ENCODE data around the gene KCNV2. TPM values are rescaled to one million over a fixed set of nuclear protein-coding genes. Genes with fewer than 3 reads are reported as not detected.
A peak's percentile ranks its signal among the peaks of the same experiment; 100 is the strongest.

The KCNV2 gene
- total and polyA plus RNA-seq, 3 experiments from 2014 or later = not detected

DNA sequence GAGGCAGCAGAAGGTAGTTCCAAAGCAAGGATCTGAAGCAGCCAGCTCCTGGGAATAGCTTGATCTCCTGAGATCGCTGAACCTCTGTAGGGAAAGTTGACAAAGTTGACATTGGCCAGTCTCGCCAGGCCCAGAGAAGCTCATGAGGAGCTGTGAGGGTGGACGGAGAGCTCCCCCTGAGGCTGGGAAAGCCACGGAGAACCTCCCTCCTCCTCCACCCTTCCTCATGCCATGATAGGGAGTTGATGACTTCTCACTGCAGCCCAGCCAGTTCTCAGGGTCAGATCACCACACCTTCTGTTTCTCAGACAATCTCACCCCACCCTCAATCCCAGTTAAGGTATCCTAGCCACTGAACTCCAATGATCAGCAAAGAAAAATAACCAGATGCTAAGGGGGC lies 30.4 kb upstream of the KCNV2 start:
- CTCF ChIA-PET = no interaction called here
- Histone ChIP-seq H3K4me3 (ENCODE audit: low read length) (no peak overlapping the region), H3K36me3 (ENCODE audit: insufficient read depth, low read length) (no peaks in the 10 kb centered on the region), H3K9me3 (ENCODE audit: low read length) (no peaks in the 10 kb centered on the region), H3K27me3 (ENCODE audit: insufficient read depth, low read length, poor library complexity, severe bottlenecking) (no peaks in the 10 kb centered on the region), H3K27ac (ENCODE audit: low read depth, low read length) (no peak overlapping the region), H3K4me1 (ENCODE audit: insufficient read depth, low read length) (no peaks in the 10 kb centered on the region)
- H3K4me3 Mint-ChIP-seq = no peak overlapping the region
- H3K27me3 Mint-ChIP-seq = no peaks in the 10 kb centered on the region
- POLR2A ChIA-PET = no interaction called here
- peak overlapping the region in 1 of 8 donors; percentile 71 for H3K27ac Mint-ChIP-seq
- no peaks in the 10 kb centered on the region for H3K36me3 Mint-ChIP-seq
- no peaks in the 10 kb centered on the region for H3K9me3 Mint-ChIP-seq
- H3K4me1 Mint-ChIP-seq = no peaks in the 10 kb centered on the region
- no peak for DNase-seq

- ChIA-PET CTCF (no interaction called here), POLR2A (no interaction called here)
- no peaks in the 10 kb centered on the region for H3K4me1 Mint-ChIP-seq
- Histone ChIP-seq H3K4me3 (ENCODE audit: low read length) (no peak overlapping the region), H3K36me3 (ENCODE audit: insufficient read depth, low read length) (no peaks in the 10 kb centered on the region), H3K4me1 (ENCODE audit: insufficient read depth, low read length) (no peaks in the 10 kb centered on the region), H3K27ac (ENCODE audit: low read depth, low read length) (no peak overlapping the region), H3K9me3 (ENCODE audit: low read length) (no peaks in the 10 kb centered on the region), H3K27me3 (ENCODE audit: insufficient read depth, low read length, poor library complexity, severe bottlenecking) (no peaks in the 10 kb centered on the region)
- no peak overlapping the region for H3K4me3 Mint-ChIP-seq
- H3K9me3 Mint-ChIP-seq = no peaks in the 10 kb centered on the region
- H3K36me3 Mint-ChIP-seq = no peaks in the 10 kb centered on the region
- H3K27ac Mint-ChIP-seq = peak overlapping the region in 1 of 8 donors; percentile 48
- DNase-seq = no peak
- H3K27me3 Mint-ChIP-seq = no peaks in the 10 kb centered on the region
These were observed 28.7 kb upstream of the KCNV2 start for GRCh38 chr9:2688636-2689035.

GRCh38 chr9:2691212-2691611 lies 26.1 kb upstream of the KCNV2 start:
- Mint-ChIP-seq H3K9me3 (no peaks in the 10 kb centered on the region), H3K36me3 (no peaks in the 10 kb centered on the region), H3K27ac (no peak overlapping the region), H3K4me3 (no peak overlapping the region), H3K4me1 (no peaks in the 10 kb centered on the region), H3K27me3 (no peaks in the 10 kb centered on the region)
- no peak overlapping the region for H3K27ac ChIP-seq (ENCODE audit: low read depth, low read length)
- POLR2A ChIA-PET = no interaction called here
- CTCF ChIA-PET = no interaction called here
- H3K27me3 ChIP-seq (ENCODE audit: insufficient read depth, low read length, poor library complexity, severe bottlenecking) = no peaks in the 10 kb centered on the region
- H3K4me1 ChIP-seq (ENCODE audit: insufficient read depth, low read length) = no peaks in the 10 kb centered on the region
- no peaks in the 10 kb centered on the region for H3K36me3 ChIP-seq (ENCODE audit: insufficient read depth, low read length)
- H3K9me3 ChIP-seq (ENCODE audit: low read length) = no peaks in the 10 kb centered on the region
- H3K4me3 ChIP-seq (ENCODE audit: low read length) = no peak overlapping the region
- DNase-seq = no peak

DNA sequence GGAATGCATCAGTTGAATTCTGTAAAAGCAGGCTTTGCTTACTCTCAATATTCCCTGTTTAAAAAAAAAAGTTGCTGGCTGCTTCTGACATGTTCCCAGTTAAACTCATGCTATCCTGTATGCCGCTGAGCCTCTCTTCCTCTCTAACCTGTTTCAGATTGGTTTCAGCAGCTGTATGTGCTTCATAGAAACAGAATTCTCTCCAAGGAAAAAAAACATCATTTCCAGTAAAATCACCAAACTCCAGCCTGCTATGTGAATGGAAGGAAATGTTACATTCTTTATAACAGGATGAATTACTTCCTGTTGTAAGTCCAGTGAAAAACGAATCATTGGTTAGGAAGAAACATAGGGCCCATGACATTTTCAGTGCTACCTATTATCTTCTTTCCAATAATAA lies 25.7 kb upstream of the KCNV2 start:
- no peak overlapping the region for H3K27ac ChIP-seq (ENCODE audit: low read depth, low read length)

DNA sequence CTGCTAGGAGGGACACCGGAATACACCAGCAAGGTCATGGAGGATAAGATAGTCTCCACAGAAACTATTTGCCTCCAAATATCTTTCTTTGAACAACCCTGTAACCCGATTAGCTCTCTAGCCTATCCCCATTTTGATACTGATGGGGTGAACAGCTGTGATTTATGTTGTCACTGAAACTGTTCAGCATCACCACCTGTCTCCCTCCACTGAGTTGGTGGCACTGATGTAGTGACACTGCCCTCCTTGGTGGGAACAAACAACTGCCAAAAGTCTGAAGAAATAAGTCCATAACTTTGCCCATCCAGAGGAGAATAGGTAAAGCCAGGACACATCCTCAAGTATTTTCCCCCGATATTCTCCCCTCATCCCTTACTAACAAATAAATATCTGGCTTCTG lies 24.3 kb upstream of the KCNV2 start:
- H3K4me3 ChIP-seq (ENCODE audit: low read length) = no peak overlapping the region
- H3K4me1 ChIP-seq (ENCODE audit: insufficient read depth, low read length) = no peaks in the 10 kb centered on the region
- H3K27ac Mint-ChIP-seq = peak overlapping the region in 1 of 8 donors; percentile 10
- no peak overlapping the region for H3K27ac ChIP-seq (ENCODE audit: low read depth, low read length)
- H3K36me3 Mint-ChIP-seq = no peaks in the 10 kb centered on the region
- no peak for DNase-seq
- H3K4me1 Mint-ChIP-seq = no peaks in the 10 kb centered on the region
- no peaks in the 10 kb centered on the region for H3K27me3 ChIP-seq (ENCODE audit: insufficient read depth, low read length, poor library complexity, severe bottlenecking)
- no peaks in the 10 kb centered on the region for H3K36me3 ChIP-seq (ENCODE audit: insufficient read depth, low read length)
- ChIA-PET POLR2A (no interaction called here), CTCF (no interaction called here)
- H3K9me3 Mint-ChIP-seq = no peaks in the 10 kb centered on the region
- H3K9me3 ChIP-seq (ENCODE audit: low read length) = no peaks in the 10 kb centered on the region
- H3K4me3 Mint-ChIP-seq = no peak overlapping the region
- H3K27me3 Mint-ChIP-seq = no peaks in the 10 kb centered on the region

More for the DNA sequence above, 25.7 kb upstream of the KCNV2 start:
- Mint-ChIP-seq H3K36me3 (no peaks in the 10 kb centered on the region), H3K4me1 (no peaks in the 10 kb centered on the region), H3K27ac (peak overlapping the region in 1 of 8 donors; percentile 7), H3K4me3 (no peak overlapping the region), H3K27me3 (no peaks in the 10 kb centered on the region), H3K9me3 (no peaks in the 10 kb centered on the region)
- DNase-seq = no peak
- no peaks in the 10 kb centered on the region for H3K36me3 ChIP-seq (ENCODE audit: insufficient read depth, low read length)
- H3K4me1 ChIP-seq (ENCODE audit: insufficient read depth, low read length) = no peaks in the 10 kb centered on the region
- no peaks in the 10 kb centered on the region for H3K9me3 ChIP-seq (ENCODE audit: low read length)
- CTCF ChIA-PET = no interaction called here
- POLR2A ChIA-PET = no interaction called here
- H3K27me3 ChIP-seq (ENCODE audit: insufficient read depth, low read length, poor library complexity, severe bottlenecking) = no peaks in the 10 kb centered on the region
- H3K4me3 ChIP-seq (ENCODE audit: low read length) = no peak overlapping the region

DNA sequence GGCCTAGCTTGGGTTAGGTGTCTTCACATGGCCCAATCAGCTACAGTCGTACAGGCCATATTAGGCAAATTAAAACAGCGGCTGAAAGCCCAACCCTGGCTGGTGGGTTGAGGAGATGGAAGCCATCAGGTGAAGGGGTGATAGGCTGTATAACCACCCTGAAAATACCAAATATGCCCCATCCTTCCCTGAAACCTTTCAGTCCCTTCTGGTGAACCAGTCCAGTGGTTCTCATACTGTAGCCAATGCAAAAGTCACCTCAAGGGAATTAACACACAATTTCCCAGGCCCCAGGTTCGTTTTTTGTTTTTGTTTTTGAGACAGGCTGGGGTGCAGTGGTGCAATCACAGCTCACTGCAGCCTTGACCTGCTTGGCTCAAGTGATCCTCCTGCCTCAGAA lies 19.8 kb upstream of the KCNV2 start:
- no peaks in the 10 kb centered on the region for H3K36me3 Mint-ChIP-seq
- H3K27me3 Mint-ChIP-seq = peaks cover 0 to 1% of the 10 kb centered on the region in 2 donors
- H3K9me3 Mint-ChIP-seq = no peaks in the 10 kb centered on the region

DNA sequence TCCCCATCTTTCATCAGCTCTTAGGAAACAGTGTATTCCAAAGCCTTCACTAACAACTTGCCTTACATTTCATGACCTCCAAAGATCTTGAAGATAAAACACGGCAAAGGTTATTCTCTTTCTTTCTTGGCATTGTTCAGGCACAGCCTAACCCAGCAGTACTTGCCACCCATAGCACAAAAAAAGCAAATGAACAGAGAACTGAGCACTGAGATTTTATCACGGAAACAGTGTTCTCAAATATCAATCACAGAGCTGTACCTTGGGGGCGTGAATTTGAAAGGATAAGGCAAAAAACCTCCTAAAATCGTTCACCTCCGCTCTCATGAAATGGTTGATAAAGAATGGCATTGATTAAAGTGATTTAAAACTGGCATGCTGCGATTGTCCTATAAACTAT lies 16.9 kb upstream of the KCNV2 start:
- Mint-ChIP-seq H3K27me3 (peaks cover 0 to 1% of the 10 kb centered on the region in 2 donors), H3K36me3 (peaks cover 0 to 2% (median 0%) of the 10 kb centered on the region in 3 donors), H3K27ac (no peak overlapping the region), H3K9me3 (no peaks in the 10 kb centered on the region), H3K4me1 (no peaks in the 10 kb centered on the region), H3K4me3 (no peak overlapping the region)
- H3K4me3 ChIP-seq (ENCODE audit: low read length) = no peak overlapping the region
- no peaks in the 10 kb centered on the region for H3K36me3 ChIP-seq (ENCODE audit: insufficient read depth, low read length)
- CTCF ChIA-PET = interaction anchor here (0.6 kb wide), 1 partner anchor 11 kb away, joined by 3 read pairs; no protein-coding TSS in a partner anchor
- no peaks in the 10 kb centered on the region for H3K9me3 ChIP-seq (ENCODE audit: low read length)
- H3K27me3 ChIP-seq (ENCODE audit: insufficient read depth, low read length, poor library complexity, severe bottlenecking) = no peaks in the 10 kb centered on the region
- no peak for DNase-seq
- POLR2A ChIA-PET = no interaction called here
- H3K27ac ChIP-seq (ENCODE audit: low read depth, low read length) = no peak overlapping the region
- no peaks in the 10 kb centered on the region for H3K4me1 ChIP-seq (ENCODE audit: insufficient read depth, low read length)

More for the DNA sequence above, 19.8 kb upstream of the KCNV2 start:
- POLR2A ChIA-PET = no interaction called here
- Mint-ChIP-seq H3K4me1 (no peaks in the 10 kb centered on the region), H3K27ac (no peak overlapping the region), H3K4me3 (no peak overlapping the region)
- H3K27me3 ChIP-seq (ENCODE audit: insufficient read depth, low read length, poor library complexity, severe bottlenecking) = no peaks in the 10 kb centered on the region
- no peaks in the 10 kb centered on the region for H3K4me1 ChIP-seq (ENCODE audit: insufficient read depth, low read length)
- CTCF ChIA-PET = no interaction called here
- no peaks in the 10 kb centered on the region for H3K9me3 ChIP-seq (ENCODE audit: low read length)
- H3K4me3 ChIP-seq (ENCODE audit: low read length) = no peak overlapping the region
- H3K27ac ChIP-seq (ENCODE audit: low read depth, low read length) = no peak overlapping the region
- H3K36me3 ChIP-seq (ENCODE audit: insufficient read depth, low read length) = no peaks in the 10 kb centered on the region
- no peak for DNase-seq

DNA sequence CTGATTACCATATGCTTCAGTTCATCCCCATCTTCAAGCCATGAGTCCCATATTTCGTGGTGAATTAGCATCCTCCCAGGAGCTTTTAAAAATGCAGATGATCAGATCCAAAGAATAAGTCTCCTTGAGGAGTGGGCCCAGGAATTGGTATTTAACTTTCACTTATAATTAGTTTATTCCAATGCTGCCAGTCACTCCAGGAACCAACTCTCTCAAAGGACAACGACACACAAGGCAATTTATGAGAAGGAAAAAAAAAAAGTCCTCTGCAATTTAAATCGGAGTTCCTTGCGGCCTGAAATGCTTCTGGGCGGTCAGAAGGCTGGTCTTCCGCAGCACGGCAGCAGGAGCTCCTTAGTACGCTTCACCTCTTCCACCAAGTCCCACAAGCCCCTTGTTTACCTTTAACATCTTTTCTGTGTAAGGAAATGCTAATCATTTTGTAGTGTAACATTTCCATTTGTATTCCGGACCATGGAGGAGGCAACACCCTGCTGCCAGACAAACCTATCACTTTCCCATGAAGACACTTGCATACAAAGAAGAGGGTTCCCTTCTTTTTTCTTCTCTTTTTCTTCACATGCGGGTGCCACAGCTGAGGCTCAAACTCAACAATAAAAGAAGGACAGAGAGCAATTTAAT lies 16.3 kb upstream of the KCNV2 start:
- Histone ChIP-seq H3K4me3 (ENCODE audit: low read length) (no peak overlapping the region), H3K27ac (ENCODE audit: low read depth, low read length) (no peak overlapping the region), H3K4me1 (ENCODE audit: insufficient read depth, low read length) (no peaks in the 10 kb centered on the region), H3K27me3 (ENCODE audit: insufficient read depth, low read length, poor library complexity, severe bottlenecking) (no peaks in the 10 kb centered on the region), H3K36me3 (ENCODE audit: insufficient read depth, low read length) (no peaks in the 10 kb centered on the region), H3K9me3 (ENCODE audit: low read length) (no peaks in the 10 kb centered on the region)
- Mint-ChIP-seq H3K4me1 (no peaks in the 10 kb centered on the region), H3K9me3 (no peaks in the 10 kb centered on the region), H3K27me3 (peaks cover 0 to 1% of the 10 kb centered on the region in 2 donors), H3K4me3 (no peak overlapping the region), H3K36me3 (peaks cover 0 to 3% (median 0%) of the 10 kb centered on the region in 3 donors), H3K27ac (no peak overlapping the region)
- POLR2A ChIA-PET = no interaction called here
- DNase-seq = no peak
- CTCF ChIA-PET = interaction anchor here (0.6 kb wide), 1 partner anchor 12 kb away, joined by 3 read pairs; no protein-coding TSS in a partner anchor

Data from CD8-positive, alpha-beta memory T cell (primary cell).